ENCODE measurements around the gene RNF224. TPM values are rescaled to one million over a fixed set of nuclear protein-coding genes. Genes with fewer than 3 reads are reported as not detected.

Gene RNF224
- polyA plus RNA-seq, 1 of the 3 experiments (the other 2 are of a cell fraction), result 0.03 TPM

- TF ChIP-seq, protein P1, sequence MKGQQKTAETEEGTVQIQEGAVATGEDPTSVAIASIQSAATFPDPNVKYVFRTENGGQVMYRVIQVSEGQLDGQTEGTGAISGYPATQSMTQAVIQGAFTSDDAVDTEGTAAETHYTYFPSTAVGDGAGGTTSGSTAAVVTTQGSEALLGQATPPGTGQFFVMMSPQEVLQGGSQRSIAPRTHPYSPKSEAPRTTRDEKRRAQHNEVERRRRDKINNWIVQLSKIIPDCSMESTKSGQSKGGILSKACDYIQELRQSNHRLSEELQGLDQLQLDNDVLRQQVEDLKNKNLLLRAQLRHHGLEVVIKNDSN (IDR thresholded peaks at IDR 0.05; ENCODE audit: borderline replicate concordance, low read depth), result no peak
- TF ChIP-seq, protein P2, sequence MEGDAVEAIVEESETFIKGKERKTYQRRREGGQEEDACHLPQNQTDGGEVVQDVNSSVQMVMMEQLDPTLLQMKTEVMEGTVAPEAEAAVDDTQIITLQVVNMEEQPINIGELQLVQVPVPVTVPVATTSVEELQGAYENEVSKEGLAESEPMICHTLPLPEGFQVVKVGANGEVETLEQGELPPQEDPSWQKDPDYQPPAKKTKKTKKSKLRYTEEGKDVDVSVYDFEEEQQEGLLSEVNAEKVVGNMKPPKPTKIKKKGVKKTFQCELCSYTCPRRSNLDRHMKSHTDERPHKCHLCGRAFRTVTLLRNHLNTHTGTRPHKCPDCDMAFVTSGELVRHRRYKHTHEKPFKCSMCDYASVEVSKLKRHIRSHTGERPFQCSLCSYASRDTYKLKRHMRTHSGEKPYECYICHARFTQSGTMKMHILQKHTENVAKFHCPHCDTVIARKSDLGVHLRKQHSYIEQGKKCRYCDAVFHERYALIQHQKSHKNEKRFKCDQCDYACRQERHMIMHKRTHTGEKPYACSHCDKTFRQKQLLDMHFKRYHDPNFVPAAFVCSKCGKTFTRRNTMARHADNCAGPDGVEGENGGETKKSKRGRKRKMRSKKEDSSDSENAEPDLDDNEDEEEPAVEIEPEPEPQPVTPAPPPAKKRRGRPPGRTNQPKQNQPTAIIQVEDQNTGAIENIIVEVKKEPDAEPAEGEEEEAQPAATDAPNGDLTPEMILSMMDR (IDR thresholded peaks at IDR 0.05), result no peak
These were observed 28.3 kb downstream of the RNF224 start (continued) for GRCh38 chr9:137255448-137256114.

- ChIA-PET CTCF (interaction anchor here (1.7 to 4.6 kb wide), 2 partner anchors 19 to 30 kb away, joined by 4 to 33 read pairs; no protein-coding TSS in a partner anchor), POLR2A (interaction anchor here (0.5 to 6.6 kb wide), 3 partner anchors 15 to 55 kb away, joined by 3 to 83 read pairs (median 3); partner anchors contain the start of gene TUBB4B)
- 91% methylated on average over 6 of the region's 15 CpGs for WGBS (ENCODE audit: low lambda C conversion rate)
- no peak for TF ChIP-seq EZH2phosphoT487 (IDR thresholded peaks at IDR 0.05; ENCODE audit: borderline replicate concordance, low read depth)
- no peak for TF ChIP-seq FOXM1 (IDR thresholded peaks at IDR 0.05; ENCODE audit: low read depth)
- TF ChIP-seq, protein P3, sequence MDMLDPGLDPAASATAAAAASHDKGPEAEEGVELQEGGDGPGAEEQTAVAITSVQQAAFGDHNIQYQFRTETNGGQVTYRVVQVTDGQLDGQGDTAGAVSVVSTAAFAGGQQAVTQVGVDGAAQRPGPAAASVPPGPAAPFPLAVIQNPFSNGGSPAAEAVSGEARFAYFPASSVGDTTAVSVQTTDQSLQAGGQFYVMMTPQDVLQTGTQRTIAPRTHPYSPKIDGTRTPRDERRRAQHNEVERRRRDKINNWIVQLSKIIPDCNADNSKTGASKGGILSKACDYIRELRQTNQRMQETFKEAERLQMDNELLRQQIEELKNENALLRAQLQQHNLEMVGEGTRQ (IDR thresholded peaks at IDR 0.05; ENCODE audit: borderline replicate concordance, low read depth, low read length), result no peak
- TF ChIP-seq REST (IDR thresholded peaks at IDR 0.05; ENCODE audit: low read depth, low read length), result 0 out of 2 replicates have a peak, but pooled peaks have one; percentile 56
- H3K27ac ChIP-seq (ENCODE audit: low read depth in 2 of 2, low read length in 1 of 2), result no peak overlapping the region
- peaks cover 0 to 21% of the 10 kb centered on the region in 2 experiments; a peak in 1 of 4 replicates for H3K4me1 ChIP-seq (ENCODE audit: control insufficient read depth in 1 of 2, insufficient read depth in 2 of 2, low read depth in 1 of 2, low read length in 1 of 2)
- no peaks in the 10 kb centered on the region for H3F3A ChIP-seq (replicated peaks; ENCODE audit: insufficient read depth)
- H3K4me3 ChIP-seq (ENCODE audit: low read depth in 2 of 2, low read length in 1 of 2), result peak overlapping the region; percentile 94 to 96
- H3K4me2 ChIP-seq, result peak overlapping the region; percentile 95
- H3K9me2 ChIP-seq, result no peaks in the 10 kb centered on the region
- H4K20me1 ChIP-seq (ENCODE audit: insufficient read depth), result peaks cover 12% of the 10 kb centered on the region; the same call in 1 of the 2 replicates
- DNase-seq, result no peak
- H3K27me3 ChIP-seq (ENCODE audit: insufficient read depth), result no peaks in the 10 kb centered on the region
- H3K36me3 ChIP-seq (replicated peaks in 1 of 2; ENCODE audit: control insufficient read depth in 1 of 2, insufficient read depth in 2 of 2, low read length in 1 of 2), result peaks cover 10 to 15% of the 10 kb centered on the region in 2 experiments
- H2AFZ ChIP-seq (ENCODE audit: low read depth), result no peak overlapping the region
- peak overlapping the region; percentile 88; the same call in 1 of the 2 replicates for H3K9ac ChIP-seq
- peaks cover 47% of the 10 kb centered on the region for H3K79me2 ChIP-seq (ENCODE audit: insufficient read depth)
- H3K9me3 ChIP-seq, result no peaks in the 10 kb centered on the region
These were observed 29.1 kb downstream of the RNF224 start for GRCh38 chr9:137256362-137256761.

All from SK-N-SH (cell line).